GM19372 (cell line): ENCODE data around the gene TMEM221.

Experiments used
- ATAC-seq: cut with Tn5 transposase; IDR thresholded peaks from one replicate; pipeline ENCODE4 v1.9.1; 2021; ENCODE audit warnings: mild to moderate bottlenecking, low read depth, moderate library complexity; ENCODE audit not compliant: unreplicated experiment

TMEM221 gene

DNA sequence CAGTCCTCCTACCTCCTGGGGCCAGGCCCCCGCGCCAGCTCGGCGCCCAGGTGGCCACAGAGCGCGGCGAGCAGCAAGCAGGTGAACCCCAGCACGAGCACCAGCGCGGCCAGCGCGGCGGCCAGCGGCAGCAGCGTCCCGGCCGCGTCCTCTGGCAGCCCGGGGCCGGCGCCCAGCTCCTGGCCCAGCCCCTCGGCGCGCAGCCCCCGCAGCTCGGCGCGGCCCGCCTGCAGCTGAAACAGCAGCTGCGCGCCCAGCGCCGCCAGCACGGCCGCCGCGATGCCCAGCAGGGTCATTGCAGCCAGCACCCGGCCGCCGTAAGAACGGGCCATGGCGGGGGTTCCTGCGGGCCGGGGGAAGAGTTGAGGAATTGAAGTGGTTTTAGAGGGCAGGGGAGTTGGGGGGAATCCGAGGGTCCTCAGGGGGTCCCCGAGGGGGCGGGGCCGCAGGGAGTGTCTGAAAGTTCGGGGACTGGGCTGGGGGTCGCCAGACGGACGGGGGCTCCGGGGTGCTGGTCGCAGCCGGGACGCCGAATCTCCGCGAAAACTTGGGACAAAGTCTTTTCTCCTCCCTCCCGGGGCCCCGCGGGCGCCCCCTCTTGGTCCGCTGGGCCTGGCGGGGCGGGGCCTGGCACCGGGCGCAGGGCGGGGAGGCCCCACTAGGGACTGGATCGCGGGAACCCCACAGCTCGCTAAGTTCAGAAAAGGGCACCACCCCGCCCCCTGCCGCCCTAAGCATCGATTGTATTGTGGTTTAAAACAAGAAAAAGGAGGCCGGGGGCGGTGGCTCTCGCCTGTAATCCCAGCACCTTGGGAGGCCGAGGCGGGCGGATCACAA, at the start of gene TMEM221:
TMEM221 (minus strand) TSS at position 538 of the 837 bp plus-strand sequence; CDS start at position 332, 206 bp downstream.
- ATAC-seq, result no peak

DNA sequence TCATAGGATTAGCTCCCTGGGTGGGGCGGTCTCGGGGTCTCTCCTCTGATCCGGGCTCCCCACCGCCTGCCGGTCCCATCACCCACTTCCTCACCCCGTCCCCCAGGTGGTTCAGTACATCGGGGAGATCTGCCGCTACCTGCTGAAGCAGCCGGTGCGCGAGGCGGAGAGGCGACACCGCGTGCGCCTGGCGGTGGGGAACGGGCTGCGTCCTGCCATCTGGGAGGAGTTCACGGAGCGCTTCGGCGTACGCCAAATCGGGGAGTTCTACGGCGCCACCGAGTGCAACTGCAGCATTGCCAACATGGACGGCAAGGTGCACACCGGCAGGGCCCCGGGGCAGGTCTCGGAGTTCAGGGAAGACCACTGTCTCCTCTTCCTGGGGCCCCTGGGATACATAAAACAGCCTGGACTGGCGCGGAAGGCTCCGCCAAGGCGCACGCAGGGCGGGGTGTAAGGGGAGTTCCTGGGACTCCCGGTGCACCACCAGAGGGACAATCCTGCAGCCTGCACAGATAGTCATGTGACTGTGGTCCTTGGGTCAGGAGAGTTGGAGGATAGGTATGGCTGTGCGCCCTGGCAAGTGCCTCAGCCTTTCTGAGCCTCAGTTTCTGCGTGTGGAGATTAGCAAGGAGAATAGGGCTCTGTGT, 48.8 kb upstream of the TMEM221 start:
- no peak for ATAC-seq

DNA sequence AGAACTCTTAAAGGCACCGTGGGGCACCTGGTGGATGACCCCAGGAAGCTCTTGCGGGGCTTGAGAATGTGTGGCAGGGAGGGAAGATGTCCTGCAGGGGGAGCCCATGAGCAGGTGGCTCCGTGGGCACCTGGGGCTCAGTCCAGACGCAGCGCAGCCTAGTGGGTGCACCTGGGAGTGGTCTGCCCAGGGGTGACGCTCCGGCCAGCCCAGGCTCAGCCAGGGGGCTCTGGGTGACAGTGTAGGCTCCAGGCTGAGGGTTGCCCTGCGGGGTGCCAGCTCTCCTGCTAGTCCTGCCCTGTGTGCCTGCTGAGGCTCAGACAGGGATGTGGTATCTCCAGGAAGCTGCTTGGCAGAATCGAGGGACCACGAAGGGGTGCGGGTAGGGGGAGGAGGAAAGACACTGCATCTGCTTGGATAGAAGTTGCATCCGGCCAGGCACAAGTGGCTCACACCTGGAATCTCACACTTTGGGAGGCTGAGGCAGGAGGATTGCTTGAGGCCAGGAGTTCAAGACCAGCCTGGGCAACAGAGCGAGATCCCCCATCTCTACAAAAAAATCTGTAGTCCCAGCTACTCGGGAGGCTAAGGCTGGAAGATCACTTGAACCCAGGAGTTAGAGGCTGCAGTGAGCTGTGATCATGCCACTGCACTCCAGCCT, 48.0 kb upstream of the TMEM221 start:
- ATAC-seq, result no peak

DNA sequence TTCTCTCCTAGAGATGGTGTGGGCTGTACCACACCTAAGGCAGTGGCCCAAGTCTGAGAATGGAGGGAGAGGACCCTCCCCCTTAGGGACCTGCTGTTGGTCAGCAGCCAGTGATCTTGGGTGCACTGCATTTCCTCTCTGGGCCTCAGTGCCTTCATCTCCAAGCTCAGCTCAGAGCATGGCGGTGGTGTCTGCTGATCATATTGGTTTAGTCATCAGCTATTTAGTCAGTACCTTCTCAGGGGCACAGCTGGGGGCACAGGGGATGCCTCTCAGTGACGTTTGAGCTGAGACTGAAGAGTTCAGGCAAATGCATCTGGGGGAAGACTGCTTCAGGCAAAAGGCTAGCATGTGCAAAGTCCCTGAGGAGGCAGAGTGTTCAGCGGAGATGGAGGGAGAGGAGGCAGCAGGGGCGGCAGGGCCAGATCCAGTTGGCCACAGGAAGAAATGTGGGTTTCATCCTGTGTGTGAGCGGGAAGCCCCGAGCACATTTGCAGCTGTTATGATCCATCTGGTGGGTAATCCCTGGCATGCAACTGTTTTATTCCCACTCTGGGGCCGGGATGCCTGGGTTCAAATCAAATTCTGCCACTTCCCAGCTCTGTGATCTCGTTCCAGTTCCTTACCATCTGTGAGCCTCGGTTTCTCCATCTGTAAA, 47.3 kb upstream of the TMEM221 start:
- no peak for ATAC-seq

DNA sequence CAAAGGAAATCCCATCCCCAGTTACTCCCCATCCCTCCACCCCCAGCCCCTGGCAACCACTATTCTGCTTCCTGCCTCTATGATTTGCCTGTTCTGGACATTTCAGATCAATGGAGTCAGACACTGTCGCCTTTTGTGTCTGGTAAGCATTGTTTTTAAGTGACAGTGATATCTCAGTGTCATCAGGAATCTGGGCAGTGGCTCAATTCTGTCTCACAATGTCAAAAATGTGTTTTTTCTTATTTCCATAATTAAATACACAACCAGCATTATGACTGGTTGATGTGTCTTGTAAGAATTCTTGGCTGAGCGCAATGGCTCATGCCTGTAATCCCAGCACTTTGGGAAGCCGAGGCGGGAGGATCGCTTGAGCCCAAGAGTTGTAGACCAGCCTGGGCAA, 42.8 kb upstream of the TMEM221 start:
- ATAC-seq, result no peak

DNA sequence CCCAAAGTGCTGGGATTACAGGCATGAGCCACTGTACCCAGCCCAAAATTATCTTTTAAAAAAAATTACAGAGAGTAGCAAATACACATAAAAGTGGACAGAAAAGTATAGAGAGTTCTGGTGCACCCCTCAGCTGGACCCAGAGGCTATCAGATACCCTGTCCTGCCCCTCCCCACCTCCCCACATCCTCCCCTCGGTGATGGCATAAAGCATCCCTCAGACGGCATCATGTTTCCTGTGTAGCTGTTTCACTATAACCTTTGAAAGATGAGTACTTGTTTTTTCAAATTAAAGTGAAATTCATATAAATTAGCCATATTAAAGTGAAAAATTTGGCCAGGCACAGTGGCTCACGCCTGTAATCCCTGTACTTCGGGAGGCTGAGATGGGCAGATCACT, 41.9 kb upstream of the TMEM221 start:
- no peak for ATAC-seq

DNA sequence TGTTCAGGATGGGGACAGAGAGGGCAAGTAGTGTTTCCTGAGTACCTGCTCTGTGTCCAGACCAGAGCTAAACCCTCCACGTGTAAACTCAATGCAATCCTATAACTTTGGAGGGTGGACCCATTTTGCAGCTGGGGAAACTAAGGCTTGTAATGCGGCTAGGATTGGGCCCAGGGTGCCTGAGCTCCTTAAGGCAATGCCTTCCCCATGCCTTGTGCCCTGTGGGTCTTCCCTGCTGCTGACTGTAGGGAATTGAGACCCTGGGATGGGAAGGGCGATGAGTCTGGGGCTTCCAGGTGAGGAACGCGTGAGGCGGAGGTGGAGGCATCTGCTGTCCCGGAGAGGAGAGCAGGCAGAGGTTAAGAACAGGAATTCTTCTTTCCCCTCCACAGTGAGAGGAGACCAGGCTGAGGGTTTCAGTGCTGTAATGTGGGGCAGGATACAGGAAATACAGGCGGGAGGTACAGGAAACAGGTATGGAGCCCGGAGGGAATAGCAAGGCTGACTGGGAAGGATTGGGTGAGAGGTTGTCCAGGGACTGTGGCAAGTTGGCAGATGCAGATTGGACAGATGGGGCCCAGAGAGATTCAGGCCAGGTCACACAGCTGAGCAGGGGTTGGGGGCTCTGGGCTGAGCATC, 41.0 kb upstream of the TMEM221 start:
- ATAC-seq, result no peak

DNA sequence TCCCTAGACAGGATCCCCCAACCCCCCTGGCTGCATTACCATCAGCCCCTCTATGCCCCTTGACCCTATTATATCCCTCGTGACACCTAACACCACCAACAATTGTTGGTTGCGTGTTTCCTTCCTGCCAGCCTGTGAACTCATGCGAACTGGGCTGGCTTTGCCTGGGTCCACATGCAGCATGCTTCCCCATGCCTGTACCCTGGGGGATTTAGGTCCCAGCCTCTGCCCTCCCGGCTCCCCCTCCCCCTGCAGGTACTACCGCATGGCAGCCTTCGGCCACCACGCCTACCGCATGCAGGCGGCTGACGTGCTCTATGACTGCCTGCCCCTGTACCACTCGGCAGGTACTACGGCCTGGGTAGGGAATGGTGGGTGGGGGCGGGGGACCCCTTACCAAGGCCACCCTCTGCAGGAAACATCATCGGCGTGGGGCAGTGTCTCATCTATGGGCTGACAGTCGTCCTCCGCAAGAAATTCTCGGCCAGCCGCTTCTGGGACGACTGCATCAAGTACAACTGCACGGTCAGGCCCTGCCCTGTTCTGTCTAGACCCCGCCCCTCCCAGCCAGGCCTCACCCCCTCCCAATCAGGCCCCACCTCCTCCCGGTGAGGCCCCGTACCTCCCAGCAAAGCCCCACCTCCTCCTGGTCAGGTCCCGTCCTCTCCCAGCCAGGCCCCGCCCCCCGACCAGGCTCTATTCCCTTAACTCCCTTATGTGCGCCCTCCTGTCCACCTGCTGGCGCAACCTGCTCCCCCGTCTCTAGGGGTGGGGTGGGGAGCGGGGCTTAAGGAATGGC, 40.3 kb upstream of the TMEM221 start:
- no peak for ATAC-seq

DNA sequence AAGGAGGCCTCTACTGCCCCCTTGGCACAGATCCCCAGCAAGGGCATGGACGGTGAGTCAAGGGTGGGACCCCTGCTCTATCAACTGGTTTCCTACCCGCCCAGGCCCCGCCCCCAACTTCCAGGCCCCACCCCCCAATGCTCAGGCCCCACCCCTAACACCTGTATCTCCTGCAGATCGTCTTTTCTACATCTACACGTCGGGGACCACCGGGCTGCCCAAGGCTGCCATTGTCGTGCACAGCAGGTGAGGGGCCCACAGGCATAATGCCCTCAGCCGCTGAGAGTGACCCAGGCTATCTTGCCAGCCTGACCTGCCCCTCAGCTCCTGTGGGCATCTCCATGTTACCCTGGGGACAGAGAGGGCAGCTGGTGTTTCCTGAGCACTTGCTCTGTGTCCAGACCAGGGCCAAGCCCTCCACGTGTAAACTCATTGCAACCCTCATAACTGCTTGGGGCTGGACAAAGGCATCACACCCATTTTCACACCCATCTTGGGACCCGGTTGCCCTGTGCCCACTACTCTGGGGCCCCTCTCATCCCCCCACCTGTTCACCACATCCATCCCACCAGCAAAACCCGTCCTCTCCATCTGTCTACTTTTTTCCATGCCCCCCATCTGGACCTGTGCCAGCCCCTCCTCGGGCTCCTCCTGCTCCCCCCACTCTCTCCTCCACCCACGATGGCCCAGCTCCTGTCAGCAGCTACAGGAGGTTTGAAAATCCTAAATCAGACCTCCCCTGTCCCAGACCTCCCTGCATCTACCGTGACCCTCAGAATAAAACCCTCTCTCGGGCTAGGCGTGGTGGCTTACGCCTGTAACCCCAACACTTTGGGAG, 39.0 kb upstream of the TMEM221 start:
- no peak for ATAC-seq

DNA sequence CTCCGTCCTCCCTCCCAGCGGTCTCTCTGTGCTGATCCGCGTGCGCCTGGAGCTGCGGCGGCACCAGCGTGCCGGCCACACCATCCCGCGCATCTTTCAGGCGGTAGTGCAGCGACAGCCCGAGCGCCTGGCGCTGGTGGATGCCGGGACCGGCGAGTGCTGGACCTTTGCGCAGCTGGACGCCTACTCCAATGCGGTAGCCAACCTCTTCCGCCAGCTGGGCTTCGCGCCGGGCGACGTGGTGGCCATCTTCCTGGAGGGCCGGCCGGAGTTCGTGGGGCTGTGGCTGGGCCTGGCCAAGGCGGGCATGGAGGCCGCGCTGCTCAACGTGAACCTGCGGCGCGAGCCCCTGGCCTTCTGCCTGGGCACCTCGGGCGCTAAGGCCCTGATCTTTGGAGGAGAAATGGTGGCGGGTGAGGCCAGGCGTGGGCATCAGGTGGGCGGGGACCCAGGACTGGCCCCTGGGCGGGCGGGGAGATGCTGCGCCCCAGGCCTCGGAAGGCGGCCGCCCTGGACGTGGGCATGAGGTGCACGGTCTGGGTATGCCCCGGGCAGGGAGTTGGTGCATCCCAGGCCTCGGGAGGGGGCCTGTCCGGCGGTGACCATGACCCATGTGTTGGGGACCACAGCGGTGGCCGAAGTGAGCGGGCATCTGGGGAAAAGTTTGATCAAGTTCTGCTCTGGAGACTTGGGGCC, 38.2 kb upstream of the TMEM221 start:
- no peak for ATAC-seq

DNA sequence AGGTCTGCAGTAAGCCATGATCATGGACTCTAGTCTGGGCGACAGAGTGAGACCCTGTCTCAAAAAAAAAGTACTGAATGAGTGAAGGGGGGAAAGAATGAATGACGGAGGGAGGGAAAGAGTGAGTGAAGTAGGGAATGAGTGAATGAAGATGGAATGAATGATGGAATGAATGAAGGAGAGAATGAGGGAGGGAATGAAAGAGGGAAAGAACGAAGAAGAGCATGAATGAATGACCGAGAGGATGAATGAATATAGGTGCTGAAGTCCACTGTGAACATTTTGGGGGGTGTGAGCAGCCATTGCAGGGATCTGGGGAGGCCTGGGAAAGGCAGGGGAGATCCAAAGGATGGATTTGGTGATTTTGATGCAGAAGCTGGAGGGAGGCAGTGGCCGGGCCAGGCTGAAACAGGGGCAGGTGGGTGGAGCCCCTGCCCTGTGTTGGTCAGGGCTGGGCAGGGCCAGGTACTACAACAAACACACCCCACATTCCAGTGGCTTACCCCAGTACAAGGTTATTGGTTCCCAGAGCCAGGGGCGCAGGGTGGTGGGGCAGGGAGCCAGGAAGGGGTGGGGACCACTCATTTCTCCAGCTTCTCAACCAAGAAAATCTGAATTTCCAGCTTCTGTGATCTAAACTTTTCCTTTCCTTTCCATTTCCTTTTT, 36.2 kb upstream of the TMEM221 start:
- no peak for ATAC-seq

DNA sequence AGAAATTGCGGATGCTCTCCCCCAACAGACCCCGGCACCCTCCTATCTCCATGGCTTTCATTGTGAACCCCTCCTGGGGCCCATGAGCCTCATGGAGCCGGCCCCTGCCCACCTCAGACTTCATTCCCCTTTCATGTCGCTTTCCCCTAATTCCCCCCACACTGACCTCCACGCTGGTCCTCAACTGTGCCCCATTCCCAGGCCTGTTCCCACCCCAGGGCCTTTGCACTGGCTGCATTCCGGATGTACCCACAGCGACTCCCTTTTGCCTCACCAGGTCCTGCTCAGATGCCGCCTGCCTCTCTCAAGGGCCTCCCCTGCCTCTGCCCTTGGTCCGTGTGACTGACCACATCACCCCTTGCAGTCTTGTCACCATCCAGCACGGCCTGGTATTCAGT, 35.1 kb upstream of the TMEM221 start:
- ATAC-seq, result no peak

DNA sequence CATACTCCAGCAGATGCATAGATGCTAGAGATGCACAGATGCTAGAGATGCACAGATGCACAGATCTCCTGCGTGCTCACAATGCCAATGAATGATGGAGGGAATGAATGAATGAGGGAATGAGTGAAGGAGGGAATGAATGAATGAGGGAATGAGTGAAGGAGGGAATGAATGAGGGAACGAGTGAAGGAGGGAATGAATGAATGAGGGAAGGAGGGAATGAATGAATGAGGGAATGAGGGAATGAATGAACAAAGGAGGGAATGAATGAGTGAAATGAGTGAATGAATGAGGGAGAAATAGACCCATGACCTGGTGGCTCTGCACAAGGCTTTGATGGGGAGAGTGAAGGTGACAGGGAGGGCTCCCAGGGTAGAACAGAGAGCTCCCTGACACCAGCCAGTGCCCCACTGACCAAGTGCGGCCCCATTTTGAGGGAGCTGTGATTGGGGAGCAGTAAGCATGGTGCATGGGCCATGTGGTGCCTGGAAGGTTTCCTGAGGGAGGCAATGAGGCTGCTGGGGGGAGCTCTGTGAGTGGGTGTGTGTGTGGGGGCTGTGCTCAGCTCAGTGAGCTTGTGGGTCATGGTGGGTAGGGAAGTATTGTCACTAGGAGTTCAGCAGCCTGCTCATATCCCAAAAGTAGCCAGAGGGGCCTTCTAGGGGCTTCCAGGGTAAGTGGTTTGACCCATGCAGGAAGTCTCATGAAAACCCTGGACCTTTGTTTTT, 34.6 kb upstream of the TMEM221 start:
- ATAC-seq, result no peak

DNA sequence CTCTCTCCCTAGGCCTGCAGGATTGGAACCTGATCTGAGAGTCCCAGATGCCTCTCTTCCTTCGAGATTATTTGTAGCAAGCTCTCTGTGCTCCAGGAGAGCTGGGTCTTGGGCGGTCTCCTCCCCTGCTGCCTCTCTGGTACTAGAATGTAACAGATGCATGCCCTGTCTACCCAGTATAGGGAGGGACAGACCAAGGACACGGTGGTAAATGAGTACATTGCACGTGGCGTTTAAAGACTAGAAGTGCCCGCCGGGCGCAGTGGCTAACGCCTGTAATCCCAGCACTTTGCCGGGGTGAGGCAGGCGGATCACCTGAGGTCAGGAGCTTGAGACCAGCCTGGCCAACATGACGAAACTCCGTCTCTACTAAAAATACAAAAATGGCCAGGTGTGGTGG, 33.5 kb upstream of the TMEM221 start:
- no peak for ATAC-seq

DNA sequence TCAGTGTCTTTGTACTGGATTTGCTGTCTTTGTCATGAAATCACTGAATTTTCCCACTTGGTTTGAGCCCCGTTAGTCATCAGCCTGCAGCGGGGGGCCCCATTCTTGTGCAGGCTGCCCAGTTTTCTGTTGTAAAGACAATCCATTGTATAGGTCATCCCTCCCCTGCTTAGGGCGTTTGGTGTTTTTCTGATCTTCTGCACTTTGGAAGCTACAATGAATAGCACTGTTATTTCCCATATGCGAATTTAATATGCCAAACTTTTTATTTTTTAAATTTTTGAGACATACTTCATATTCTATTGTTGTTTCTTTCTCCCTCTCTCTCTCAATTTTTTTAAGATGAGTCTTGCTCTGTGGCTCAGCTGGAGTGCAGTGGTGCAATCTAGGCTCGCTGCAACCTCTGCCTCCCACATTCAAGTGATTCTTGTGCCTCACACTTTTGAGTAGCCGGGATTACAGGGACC, 30.9 kb upstream of the TMEM221 start:
- no peak for ATAC-seq

DNA sequence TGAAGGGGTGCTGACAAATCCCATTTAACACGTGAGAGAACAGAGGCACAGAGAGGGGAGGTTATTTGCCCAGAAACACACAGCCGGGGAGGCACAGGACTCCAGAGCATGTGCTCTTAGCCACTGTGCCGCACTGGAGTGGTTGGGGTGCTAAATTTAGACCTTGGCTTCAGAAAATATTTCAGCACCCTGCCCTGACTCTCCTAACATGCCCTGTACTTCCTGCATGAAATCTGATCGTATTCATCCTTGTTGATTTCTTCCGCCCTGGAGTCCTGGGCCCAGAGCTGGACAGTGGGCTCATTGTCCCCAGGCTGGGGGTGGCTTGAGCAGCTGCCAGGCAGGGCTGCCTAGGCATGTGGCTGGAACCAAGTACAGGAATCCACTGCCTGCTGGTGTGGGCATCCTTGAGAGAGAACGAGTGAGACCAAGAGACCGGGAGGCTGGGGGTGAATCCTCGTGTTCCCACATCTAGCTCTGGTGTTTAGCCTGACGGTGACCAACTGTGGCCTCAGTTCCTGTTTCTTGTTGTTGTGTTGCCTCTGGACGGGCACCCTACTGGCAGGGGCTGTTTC, 27.2 kb upstream of the TMEM221 start:
- ATAC-seq, result no peak
